Left ventricle myocardium inferior (tissue), 1 donor: Measurements from ENCODE around the gene NFS1. TPM values are rescaled to one million over a fixed set of nuclear protein-coding genes. Genes with fewer than 3 reads are reported as not detected.

ENCODE experiments used
- DNase-seq: peaks from one replicate; pipeline ENCODE4 v3.0.0-alpha.2; 2020
- H3K27ac ChIP-seq: fragments of 200-600 bp; replicated peaks from 2 replicates; pipeline ENCODE4 v1.8.0; 2021
- H3K27me3 ChIP-seq: fragments of 200-600 bp; 2 replicates; pipeline ENCODE4 v1.8.0; 2021; ENCODE audit warnings: low read depth
- H3K36me3 ChIP-seq: fragments of 200-600 bp; 2 replicates; pipeline ENCODE4 v1.8.0; 2021
- H3K4me1 ChIP-seq: fragments of 200-600 bp; 2 replicates; pipeline ENCODE4 v1.8.0; 2021
- H3K4me3 ChIP-seq: fragments of 200-600 bp; 2 replicates; pipeline ENCODE4 v1.8.0; 2021; ENCODE audit warnings: mild to moderate bottlenecking, moderate library complexity
- H3K9me3 ChIP-seq: fragments of 200-600 bp; replicated peaks from 2 replicates; pipeline ENCODE4 v1.8.0; 2021
- CTCF ChIP-seq: fragments of 200-600 bp; IDR thresholded peaks from 2 replicates; pipeline ENCODE4 v1.8.0; 2021; ENCODE audit warnings: antibody characterized with exemption, mild to moderate bottlenecking, borderline replicate concordance
- intact Hi-C: fragments of 100-400 bp; cut with micrococcal nuclease; formaldehyde crosslinking; loops from one replicate; pipeline ENCODE4 v1.11.0; 2022
- total RNA-seq: library from RNA; stranded (reverse); fragmentation: NEBNext Ultra II Directional; extraction: Animal tissue kit (Norgen Biotek cat#: 25700); gene quantifications from one replicate; pipeline ENCODE4 v1.2.1, GENCODE V29; 2021
- donor health status: DM: no; HTN: yes; CAD: no; lungs with severe emphysema.

The NFS1 gene
- total RNA-seq, 1 donor from 2014 or later: 60.8 TPM

GRCh38 chr20:35618263-35619131 lies 80.7 kb downstream of the NFS1 start:
- Histone ChIP-seq H3K27ac (peak overlapping the region; percentile 93), H3K4me1 (peaks cover 42% of the 10 kb centered on the region), H3K9me3 (no peaks in the 10 kb centered on the region), H3K36me3 (peaks cover 10% of the 10 kb centered on the region), H3K27me3 (no peaks in the 10 kb centered on the region), H3K4me3 (peak overlapping the region; percentile 74)
- DNase-seq: no peak
- TF ChIP-seq CTCF: no peak
- intact Hi-C loops: no loop called here

Other genes starting within 250 kb of the NFS1 start
- gene CEP250, start 243.8 kb downstream of the NFS1 start, total RNA-seq: 15.3 TPM
- gene C20orf173, start 169.7 kb downstream of the NFS1 start, total RNA-seq: not detected
- 103 TPM for gene ERGIC3, start 157.3 kb downstream of the NFS1 start, total RNA-seq
- 2.3 TPM for gene SPAG4, start 83.5 kb downstream of the NFS1 start, total RNA-seq
- 47.3 TPM for gene CPNE1, start 34.5 kb downstream of the NFS1 start, total RNA-seq
- gene RBM12, start 34.5 kb downstream of the NFS1 start, total RNA-seq: 46.2 TPM
- gene ROMO1, start 53 bp upstream of the NFS1 start, total RNA-seq: 210 TPM
- gene RBM39, start 42.9 kb upstream of the NFS1 start, total RNA-seq: 128 TPM
- 35.9 TPM for gene PHF20, start 72.7 kb upstream of the NFS1 start, total RNA-seq